HG03045 (cell line): ENCODE results near the gene CDCA7.
"Not testable (repeated sequence)": the region's sequence is repeated elsewhere in the genome, so short reads cannot be mapped to it uniquely, and the experiment has no call there.

Source experiments
- ATAC-seq: cut with Tn5 transposase; IDR thresholded peaks from one replicate; pipeline ENCODE4 v1.9.1; 2021; ENCODE audit warnings: mild to moderate bottlenecking, moderate library complexity; ENCODE audit not compliant: unreplicated experiment

The CDCA7 gene

DNA sequence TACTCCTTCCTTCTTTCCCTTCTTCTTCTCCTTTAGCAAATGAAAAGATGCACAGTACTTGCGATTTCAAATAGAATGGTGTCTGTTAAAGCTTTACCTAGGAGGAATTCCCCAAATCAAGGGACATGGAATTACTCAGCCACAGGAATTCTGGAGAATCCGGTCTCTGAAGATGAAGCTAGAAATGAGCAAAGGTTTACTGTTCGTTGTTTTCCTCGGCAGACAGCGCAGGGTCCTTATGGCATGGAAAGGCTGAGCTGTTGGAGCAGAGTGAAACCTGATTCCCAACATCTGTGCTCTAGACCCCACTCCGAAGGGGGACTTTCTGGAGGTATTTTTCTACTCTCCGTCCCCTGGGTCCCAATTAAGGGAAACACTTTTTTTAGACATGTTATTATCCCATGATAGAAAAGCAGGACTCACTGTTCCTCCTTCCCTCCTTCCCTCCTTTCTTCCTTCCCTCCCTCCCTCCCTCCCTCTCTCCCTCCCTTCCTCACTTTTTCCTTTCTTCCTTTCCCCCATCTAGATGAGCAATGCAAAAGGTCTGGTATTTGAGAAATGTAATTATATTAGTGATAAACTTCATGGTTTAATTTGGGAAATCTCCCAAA is 47.1 kb downstream of the CDCA7 start:
- no peak for ATAC-seq

DNA sequence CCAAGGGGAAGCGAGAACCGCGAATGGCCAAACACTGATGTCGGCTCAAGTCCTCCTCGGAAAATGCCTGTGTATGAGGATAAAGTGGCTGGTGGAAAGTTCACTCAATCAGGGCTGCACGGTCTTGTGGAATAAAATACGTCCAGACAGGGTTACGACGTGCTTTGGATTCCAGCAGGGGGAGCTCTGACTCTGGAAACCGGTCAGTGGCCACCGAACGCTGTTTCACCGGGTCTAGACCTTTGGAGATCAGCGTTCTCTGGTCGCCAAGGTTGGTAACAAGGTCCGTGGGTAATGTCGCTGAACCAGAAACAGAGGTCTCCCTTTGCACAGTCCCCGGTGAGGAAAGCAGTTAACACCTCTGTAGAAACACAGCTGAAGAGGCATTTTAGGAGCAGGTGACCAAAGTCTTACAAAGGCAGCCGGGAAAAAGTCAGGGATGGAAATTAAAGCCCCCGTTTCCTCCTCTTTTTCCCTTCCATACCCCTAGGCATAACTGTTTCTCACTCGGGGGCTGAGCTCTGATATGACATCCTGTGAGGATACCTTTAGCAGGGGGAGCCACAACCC is 47.8 kb downstream of the CDCA7 start:
- peak; percentile 61 for ATAC-seq

DNA sequence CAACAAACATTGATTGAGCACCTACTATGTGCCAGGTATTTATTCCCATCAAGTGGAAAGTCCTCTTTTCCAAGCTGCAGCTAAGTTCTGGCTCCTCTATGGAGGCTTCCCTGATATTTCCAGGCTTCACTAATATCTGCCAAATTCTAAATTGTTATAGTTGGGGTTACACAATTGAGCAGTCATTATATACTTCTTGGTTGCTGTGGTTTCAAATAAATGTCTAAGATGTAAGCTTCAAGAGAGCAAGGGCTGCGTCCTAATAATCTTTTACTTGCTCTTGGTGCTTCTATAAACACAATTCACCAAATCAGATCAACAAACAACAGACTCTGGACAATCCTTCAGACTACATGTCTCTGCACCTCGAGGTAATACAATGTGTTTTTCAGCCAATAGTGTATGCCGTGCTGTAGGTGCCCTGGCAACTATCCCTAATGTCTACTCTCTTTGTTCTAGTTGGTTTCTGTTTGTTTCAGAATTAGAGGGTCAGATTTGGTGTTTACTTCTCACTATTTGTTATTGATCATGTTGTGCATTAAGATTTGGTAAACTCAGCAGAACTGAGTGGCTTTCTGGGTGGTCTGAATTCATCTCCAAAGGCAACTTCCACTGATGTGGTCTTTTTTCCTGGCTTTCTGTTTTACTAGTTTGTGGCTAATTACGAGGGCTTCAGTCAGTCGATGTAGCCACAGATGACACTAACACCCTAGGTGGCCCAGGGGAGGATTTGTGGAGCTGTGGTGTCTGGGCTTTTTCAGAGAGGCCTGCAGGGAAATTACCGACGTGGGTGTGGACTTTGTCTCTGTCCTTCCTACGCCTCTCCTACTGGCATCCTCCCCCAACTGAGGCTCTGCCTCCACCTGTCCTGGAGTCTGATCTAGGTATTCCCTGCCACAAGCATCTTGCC is 50.4 kb downstream of the CDCA7 start:
- ATAC-seq = no peak

DNA sequence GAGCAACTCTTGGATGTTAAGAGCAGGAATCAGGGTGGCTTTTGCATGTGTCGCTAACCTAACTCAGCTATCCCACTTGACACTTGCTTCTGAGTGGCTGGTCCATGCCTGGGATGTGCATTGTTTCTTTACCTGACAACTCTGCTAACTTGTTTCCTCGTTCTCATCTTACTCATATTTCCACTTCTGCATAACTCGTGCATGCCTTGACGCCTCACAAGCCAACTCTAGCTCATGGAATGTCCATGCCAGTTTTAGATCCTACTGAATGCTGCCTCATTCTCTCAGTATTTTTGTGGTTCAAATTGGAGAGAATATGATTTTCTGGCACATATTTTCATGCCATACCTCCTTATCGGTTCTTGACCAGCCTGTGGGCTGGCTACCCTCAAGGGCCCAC is 52.5 kb downstream of the CDCA7 start:
- no peak for ATAC-seq

DNA sequence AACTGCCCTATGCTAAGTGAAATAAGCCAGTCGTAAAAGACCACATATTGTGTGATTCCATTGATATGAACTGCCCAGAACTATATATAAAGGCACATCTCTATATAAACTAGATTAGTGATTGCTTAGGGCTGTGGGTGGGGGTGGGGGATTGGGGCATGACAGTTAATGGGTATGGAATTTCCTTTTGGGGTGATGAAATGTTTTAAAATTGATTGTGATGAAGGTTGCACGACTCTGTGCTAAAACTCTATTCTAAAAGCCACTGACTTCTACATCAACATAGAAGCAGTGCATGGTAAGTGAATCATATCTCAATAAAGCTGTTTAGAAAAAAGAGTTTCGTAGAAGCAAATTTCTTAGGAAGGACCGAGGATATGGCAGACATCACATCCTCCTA is 53.0 kb downstream of the CDCA7 start:
- no peak for ATAC-seq

DNA sequence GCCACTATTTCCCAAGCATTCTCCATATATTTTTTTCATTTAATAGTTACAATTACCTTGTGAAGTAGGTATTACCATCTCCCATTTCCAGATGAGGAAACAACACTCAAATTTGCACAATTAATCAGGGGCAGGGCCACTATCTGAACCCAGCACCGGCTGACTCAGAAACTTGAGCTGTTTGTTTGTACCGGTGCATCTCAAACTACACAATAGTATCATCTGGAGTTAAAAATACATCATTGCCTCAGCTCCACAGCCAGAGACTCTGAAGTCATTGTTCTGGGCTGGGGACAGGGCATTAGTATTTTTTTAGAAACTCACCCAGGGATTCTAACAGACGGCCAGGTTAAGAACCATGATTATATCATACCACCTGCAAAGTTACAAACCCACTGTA is 55.9 kb downstream of the CDCA7 start:
- no peak for ATAC-seq

DNA sequence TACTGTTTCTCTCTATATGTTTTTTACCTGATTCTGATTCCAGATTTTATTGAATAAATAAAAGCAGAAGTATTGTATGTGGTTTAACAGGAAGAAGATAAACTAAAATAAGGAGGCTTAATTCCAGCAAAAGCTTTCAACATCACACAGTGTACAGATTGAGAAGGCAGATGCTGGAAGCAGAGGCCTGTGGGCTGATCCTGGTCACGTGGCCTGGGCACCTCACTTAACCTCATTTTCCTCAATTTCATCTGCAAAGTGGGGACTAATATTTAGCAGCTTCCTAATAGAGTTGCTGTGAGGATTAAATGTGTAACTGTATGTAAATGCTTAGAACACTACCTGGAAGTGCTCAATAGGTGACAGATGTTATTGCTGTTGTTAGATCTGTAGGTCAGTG is 58.0 kb downstream of the CDCA7 start:
- no peak for ATAC-seq

DNA sequence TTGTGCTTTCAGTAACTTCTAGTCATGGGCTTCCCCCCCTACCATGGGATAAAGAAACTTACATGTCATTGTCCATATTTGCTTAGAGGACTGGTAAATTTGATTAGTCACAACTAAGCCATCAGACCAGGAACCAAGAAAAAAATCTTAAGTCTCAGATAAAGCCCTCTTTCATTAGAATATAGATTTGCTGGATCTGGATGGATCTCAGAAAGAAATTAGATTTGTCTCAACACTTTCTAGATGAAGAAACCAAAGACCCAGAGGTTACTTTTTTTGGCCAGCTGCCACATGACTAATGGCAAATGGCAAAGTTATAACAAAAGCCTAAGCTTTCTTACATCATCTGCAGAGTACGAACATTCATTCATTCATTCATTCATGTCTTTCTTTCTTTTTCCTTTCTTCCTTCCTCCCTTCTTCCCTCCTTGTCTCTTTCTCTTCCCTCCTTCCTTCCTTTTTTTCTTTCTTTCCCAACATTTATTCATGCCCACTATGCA is 60.2 kb downstream of the CDCA7 start:
- no peak for ATAC-seq

DNA sequence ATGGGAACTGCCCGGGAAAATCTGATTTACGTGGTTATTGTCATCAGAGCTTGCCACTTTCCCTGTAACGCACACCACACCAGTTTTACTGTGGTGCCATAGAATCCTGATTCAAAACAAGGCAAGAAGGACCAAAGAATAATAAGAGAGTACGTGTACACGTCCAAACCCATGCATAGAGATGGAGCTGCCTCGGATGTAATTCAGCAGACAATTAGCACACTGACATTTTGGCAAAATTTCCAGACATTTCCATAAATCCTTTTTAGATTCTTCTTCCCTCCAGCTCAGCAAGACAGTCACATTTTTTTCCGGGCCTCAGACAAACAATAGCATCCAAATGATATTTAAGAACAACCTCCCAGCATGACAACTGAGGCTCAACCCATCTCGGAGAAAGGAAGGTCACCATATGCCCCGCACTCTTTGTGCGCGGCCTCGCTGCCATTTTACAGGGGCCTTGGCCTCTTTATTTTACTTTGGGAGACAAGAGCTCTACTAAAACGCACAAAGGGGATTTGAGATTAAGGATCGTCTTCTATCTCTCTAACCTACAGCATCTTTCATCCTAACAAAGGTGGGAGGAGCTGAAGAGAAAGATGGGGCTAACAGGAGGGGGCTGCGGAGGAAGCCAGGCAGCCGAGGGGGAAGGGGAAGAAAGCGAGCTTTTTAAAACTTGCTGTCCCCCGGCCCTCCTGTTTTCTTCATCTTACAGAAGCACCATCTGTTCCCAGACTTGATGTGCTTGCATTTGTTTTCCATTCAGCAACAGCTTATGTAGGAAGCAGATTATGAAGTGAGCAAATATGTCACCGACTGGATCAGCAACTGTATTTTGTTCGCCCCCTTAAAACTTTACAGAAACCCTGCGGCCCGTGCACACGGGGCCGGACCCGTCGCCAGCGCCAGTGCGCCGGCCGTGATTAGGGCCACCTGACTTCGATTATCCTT is 61.0 kb downstream of the CDCA7 start:
- no peak for ATAC-seq

DNA sequence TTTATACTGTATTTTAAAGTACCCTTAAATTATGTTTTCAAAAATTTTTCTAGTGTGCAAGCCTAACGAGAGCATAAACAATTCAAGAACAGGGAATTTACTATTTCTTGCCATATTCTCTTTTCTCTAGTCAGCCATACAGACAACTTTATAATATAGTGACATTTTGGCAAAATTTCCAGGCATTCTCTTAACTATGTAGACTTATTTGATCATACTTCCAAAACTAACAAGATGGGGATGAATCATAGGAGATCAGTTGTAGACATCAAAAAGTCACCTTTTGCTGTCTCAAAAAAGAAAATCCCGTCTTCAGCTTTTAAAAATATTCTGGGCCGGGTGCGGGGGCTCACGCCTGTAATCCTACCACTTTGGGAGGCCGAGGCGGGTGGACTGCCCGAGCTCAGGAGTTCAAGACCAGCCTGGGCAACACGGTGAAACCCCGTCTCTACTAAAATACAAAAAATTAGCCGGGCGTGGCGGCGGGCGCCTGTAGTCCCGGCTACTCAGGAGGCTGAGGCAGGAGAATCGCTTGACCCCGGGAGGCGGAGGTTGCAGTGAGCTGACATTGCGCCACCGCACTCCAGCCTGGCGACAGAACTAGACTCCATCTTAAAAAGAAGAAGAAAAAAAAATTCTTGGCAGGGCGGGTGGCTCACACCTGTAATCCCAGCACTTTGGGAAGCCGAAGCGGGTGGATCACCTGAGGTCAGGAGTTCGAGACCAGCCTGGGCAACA is 61.9 kb downstream of the CDCA7 start:
- ATAC-seq = not testable (repeated sequence)

DNA sequence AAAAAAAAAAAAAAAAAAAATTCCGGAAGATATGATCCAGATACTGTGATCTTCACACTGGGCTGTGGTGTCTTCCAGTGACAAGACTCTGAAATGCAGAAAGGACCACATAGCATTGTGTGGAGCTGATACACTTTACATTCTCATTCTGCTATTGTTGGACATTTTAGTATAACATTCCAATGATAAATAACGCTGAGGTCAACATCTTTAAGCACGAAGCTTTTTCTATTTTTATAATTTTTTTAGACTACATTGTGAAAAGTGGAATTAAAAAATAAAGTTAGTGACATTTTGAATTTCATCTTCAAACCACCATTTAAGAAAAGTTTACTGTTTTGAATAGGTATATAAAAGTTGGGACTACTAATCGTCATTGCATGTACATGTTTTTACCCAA is 62.7 kb downstream of the CDCA7 start:
- no peak for ATAC-seq

DNA sequence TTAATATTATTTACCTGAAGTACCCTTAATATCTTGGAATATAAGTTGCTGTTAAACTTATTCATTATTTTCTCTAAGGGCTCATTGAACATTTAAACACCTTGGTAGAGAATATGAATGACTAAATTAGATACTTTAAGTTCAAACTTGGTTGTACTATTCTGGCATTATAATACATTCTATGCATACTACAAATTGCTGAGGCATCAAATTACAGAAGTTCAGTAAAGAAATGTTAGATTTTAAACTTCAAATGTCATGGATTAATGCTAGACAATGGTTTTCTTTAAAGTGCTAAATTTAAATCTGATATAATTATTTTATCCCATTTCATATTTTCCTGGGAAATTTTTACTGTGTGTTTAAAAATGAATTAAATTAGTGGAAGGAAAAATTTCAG is 63.1 kb downstream of the CDCA7 start:
- no peak for ATAC-seq
